ENCODE measurements around the gene SBF2. TPM values are rescaled to one million over a fixed set of nuclear protein-coding genes. Genes with fewer than 3 reads are reported as not detected.

Gene SBF2
- total and polyA plus RNA-seq, 2 donors (not counting 3 experiments of a cell fraction or from before 2014, with no cell fraction given), result 15.4 to 42.4 TPM

DNA sequence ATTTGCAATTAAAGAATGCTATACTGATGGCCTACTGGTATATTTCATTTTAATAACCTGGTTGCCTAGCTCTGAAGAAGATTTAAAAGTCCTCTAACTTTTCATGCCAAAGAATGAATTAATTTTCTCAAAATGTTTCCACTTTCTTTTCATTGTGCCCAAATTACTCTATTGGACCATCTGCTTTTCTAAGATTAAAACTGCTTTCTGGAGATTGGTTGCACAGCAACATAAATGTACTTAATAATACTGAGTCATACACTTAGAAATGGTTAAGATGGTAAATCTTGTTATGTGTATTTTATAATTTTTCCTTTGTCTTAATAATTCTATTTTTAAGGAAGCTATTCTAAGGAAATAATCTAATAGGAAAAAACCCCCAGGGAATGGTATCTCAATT lies 479.9 kb downstream of the SBF2 start:
- POLR2A ChIA-PET, result no interaction called here
- dilution Hi-C loops (cut with MboI; ENCODE audit: extremely low pct_ligation_motif_present, low sequenced_read_pairs) (no loop called here), intact Hi-C loops (cut with micrococcal nuclease) (no loop called here)
- no TSS peak for BruUV-seq (replicated peaks)
- Histone ChIP-seq H3K79me2 (ENCODE audit: control insufficient read depth, insufficient read depth, low read length) (no peaks in the 10 kb centered on the region), H3K4me2 (ENCODE audit: insufficient read depth, low read length) (no peak overlapping the region), H3K4me1 (ENCODE audit: control insufficient read depth, extremely low read depth, insufficient read depth, low read length) (no peaks in the 10 kb centered on the region), H3K9me3 (replicated peaks; ENCODE audit: control insufficient read depth, insufficient read depth, low read length) (no peaks in the 10 kb centered on the region), H2AFZ (ENCODE audit: low read depth, low read length) (no peak overlapping the region), H4K20me1 (replicated peaks; ENCODE audit: control insufficient read depth, extremely low read depth, insufficient read depth, low read length) (no peaks in the 10 kb centered on the region), H3K36me3 (ENCODE audit: control insufficient read depth in 2 of 2, extremely low read depth in 1 of 2, insufficient read depth in 2 of 2, low read length in 2 of 2) (no peaks in the 10 kb centered on the region), H3K4me3 (replicated peaks in 1 of 3; ENCODE audit: insufficient read depth in 1 of 3, low read depth in 1 of 3, low read length in 3 of 3) (no peak overlapping the region), H3K27ac (ENCODE audit: insufficient read depth, low read depth, low read length) (no peak overlapping the region), H3K9ac (replicated peaks; ENCODE audit: extremely low read depth, insufficient read depth, low read length) (no peak overlapping the region), H3K9me1 (replicated peaks; ENCODE audit: control insufficient read depth, extremely low read depth, insufficient read depth, low read length) (no peaks in the 10 kb centered on the region), H3K27me3 (ENCODE audit: control insufficient read depth in 2 of 2, insufficient read depth in 2 of 2, low read length in 2 of 2) (no peaks in the 10 kb centered on the region)
- FAIRE-seq (no peak), DNase-seq (ENCODE audit: low read depth, low spot score) (no peak)
- TF ChIP-seq, protein P1, sequence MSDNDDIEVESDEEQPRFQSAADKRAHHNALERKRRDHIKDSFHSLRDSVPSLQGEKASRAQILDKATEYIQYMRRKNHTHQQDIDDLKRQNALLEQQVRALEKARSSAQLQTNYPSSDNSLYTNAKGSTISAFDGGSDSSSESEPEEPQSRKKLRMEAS (IDR thresholded peaks at IDR 0.05; ENCODE audit: insufficient read depth, insufficient read length), result no peak
- TF ChIP-seq, protein P2, sequence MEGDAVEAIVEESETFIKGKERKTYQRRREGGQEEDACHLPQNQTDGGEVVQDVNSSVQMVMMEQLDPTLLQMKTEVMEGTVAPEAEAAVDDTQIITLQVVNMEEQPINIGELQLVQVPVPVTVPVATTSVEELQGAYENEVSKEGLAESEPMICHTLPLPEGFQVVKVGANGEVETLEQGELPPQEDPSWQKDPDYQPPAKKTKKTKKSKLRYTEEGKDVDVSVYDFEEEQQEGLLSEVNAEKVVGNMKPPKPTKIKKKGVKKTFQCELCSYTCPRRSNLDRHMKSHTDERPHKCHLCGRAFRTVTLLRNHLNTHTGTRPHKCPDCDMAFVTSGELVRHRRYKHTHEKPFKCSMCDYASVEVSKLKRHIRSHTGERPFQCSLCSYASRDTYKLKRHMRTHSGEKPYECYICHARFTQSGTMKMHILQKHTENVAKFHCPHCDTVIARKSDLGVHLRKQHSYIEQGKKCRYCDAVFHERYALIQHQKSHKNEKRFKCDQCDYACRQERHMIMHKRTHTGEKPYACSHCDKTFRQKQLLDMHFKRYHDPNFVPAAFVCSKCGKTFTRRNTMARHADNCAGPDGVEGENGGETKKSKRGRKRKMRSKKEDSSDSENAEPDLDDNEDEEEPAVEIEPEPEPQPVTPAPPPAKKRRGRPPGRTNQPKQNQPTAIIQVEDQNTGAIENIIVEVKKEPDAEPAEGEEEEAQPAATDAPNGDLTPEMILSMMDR (IDR thresholded peaks at IDR 0.05; ENCODE audit: extremely low read depth in 1 of 2, insufficient read depth in 1 of 2, low read depth in 1 of 2, low read length in 2 of 2), result no peak
- no peak for TF ChIP-seq GATA2 (IDR thresholded peaks at IDR 0.05; ENCODE audit: insufficient read depth, insufficient read length, low read depth, low read length)
- TF ChIP-seq JUN (IDR thresholded peaks at IDR 0.05; ENCODE audit: borderline replicate concordance, insufficient read depth, insufficient read length, low read depth), result no peak
- TF ChIP-seq POLR2A (IDR thresholded peaks at IDR 0.05; ENCODE audit: low read depth, low read length), result no peak
- no peak for TF ChIP-seq MYC (IDR thresholded peaks at IDR 0.05; ENCODE audit: low read depth, low read length)
- TF ChIP-seq POLR2AphosphoS5 (IDR thresholded peaks at IDR 0.05; ENCODE audit: insufficient read depth, low read depth, low read length), result no peak
- TF ChIP-seq FOS (IDR thresholded peaks at IDR 0.05; ENCODE audit: borderline replicate concordance, insufficient read depth, low read length), result no peak
- no peak for TF ChIP-seq EZH2 (IDR thresholded peaks at IDR 0.05; ENCODE audit: borderline replicate concordance, low read depth, low read length, severe bottlenecking)
- CTCF ChIA-PET, result interaction anchor here (1.2 kb wide), 1 partner anchor 11 kb away, joined by 3 read pairs; no protein-coding TSS in a partner anchor
